ENCODE data around the gene PLCB4. TPM values are rescaled to one million over a fixed set of nuclear protein-coding genes. Genes with fewer than 3 reads are reported as not detected.

The PLCB4 gene
- total RNA-seq, 1 donor = 3.5 TPM

DNA sequence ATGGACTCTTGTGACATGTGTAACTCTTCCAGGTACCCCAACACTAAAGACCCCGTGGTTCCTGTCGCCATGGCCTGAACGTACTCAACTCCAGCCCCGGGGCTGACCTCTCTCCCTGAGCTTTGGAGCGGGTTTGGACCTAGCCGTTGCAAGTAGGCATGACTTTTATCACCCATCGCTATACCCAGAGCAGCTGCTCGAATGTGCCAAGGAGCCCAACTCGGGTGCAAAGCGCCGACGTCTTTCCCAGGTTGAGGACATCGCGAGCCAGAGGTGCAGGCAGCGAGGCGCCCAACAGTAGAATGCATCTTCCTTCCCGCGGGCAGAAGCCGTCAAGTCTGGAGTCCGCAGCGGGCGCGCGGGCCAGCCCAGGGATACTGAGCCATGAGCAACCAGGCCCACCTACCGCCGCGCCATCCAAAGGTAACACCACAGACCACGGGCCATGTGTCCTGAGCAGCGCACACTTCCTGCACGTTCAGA, 439.9 kb downstream of the PLCB4 start:
- H3K4me3 ChIP-seq (ENCODE audit: low read depth, low read length) = no peak overlapping the region
- DNase-seq (ENCODE audit: low read depth) = no peak
- TF ChIP-seq, protein P1, sequence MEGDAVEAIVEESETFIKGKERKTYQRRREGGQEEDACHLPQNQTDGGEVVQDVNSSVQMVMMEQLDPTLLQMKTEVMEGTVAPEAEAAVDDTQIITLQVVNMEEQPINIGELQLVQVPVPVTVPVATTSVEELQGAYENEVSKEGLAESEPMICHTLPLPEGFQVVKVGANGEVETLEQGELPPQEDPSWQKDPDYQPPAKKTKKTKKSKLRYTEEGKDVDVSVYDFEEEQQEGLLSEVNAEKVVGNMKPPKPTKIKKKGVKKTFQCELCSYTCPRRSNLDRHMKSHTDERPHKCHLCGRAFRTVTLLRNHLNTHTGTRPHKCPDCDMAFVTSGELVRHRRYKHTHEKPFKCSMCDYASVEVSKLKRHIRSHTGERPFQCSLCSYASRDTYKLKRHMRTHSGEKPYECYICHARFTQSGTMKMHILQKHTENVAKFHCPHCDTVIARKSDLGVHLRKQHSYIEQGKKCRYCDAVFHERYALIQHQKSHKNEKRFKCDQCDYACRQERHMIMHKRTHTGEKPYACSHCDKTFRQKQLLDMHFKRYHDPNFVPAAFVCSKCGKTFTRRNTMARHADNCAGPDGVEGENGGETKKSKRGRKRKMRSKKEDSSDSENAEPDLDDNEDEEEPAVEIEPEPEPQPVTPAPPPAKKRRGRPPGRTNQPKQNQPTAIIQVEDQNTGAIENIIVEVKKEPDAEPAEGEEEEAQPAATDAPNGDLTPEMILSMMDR (IDR thresholded peaks at IDR 0.05; ENCODE audit: insufficient read depth, low read depth, low read length) = no peak

DNA sequence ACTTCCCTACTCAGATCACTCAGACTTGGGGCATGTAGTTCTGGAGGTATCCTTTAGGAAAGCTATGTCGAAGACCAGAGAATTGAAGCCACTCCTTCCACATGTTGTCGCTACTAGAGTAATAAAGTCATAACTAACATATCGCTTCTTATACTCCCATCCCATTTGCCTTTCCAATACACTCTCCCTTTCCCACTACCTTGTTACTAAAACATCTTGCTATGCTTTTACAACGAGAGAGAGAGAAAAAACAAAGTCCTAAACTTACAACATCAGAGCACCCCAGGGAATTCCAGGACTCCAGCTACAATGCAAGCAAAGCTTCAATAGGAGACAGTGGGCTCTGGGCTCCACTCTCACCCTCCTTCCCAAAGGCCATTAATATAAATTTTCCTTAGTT, 440.4 kb downstream of the PLCB4 start:
- no peak for DNase-seq (ENCODE audit: low read depth)
- TF ChIP-seq, protein P1 (IDR thresholded peaks at IDR 0.05; ENCODE audit: insufficient read depth, low read depth, low read length) = no peak
- no peak overlapping the region for H3K4me3 ChIP-seq (ENCODE audit: low read depth, low read length)

DNA sequence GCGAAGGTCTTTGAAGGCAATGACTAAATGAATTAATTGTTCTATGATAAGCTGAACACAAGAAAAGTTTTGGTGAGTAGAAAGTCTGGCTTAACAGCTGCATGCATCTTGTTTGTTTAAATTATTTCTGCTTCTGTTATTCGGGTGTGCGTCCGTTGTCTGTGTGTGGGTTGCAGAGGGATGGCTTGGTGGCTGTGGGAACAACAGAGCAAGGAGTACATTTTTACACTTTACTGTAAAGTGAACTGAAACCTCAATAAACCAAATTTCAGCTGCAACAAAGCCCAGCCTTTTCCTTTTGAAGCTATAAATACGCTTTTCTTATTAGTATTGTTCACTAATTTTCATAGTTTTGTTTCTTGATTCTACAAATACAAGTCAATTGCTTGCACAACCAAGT, 442.0 kb downstream of the PLCB4 start:
- TF ChIP-seq, protein P1 (IDR thresholded peaks at IDR 0.05; ENCODE audit: insufficient read depth, low read depth, low read length) = no peak
- H3K4me3 ChIP-seq (ENCODE audit: low read depth, low read length) = no peak overlapping the region
- DNase-seq (ENCODE audit: low read depth) = no peak

DNA sequence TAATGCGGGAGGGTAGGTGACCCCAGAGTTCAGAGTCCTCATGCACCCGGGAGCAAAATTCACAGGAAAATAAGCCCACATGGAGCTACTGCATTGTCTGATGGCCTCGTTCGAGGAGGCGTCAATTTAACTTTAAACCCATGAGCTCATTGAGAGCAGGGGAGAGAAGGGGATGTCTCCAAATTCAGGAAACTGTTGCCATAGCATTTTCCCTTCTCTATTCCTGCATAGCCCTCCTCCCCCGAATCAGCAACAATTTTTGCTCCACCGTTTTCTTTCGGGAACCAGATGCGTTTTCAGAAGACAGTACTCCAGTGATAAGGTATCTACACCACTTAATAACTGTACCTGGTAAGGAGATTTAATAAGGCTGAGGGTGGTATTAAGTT, 445.2 kb downstream of the PLCB4 start:
- no peak for DNase-seq (ENCODE audit: low read depth)
- TF ChIP-seq, protein P1 (IDR thresholded peaks at IDR 0.05; ENCODE audit: insufficient read depth, low read depth, low read length) = no peak

DNA sequence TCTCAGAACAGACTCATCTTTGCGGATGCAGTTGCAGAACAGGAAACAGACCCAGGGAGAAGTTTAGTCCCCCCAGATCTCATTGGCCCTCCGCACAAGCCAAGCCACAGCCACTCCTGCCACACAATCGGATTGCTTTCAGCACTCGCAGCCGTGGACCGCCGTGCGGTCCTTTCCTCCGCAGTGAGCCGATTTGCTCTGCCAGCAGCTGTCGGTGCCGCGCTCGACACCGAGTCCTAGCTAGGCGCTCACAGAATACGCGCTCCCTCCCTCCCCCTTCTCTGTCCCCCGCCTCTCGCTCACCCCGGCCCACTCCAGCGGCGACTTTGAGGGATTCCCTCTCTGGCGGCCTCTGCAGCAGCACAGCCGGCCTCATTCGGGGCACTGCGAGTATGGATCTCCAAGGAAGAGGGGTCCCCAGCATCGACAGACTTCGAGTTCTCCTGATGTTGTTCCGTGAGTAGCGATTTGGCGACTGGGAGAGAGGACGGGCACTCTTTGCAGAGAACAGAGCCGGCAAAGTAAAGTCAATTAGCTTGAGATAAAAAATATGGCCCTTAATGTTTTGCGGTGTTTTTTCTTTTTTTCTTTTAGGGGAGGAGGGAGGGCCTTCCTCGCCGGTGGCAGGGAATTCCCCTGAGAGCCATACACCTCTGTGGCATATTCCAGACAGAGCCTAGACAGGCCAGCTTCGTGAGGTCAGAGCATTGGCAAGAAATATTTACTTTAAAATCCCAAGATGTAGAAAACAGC, 445.8 kb downstream of the PLCB4 start, which contains the start of gene LAMP5:
TSS of gene LAMP5 (plus strand) at position 130 of the 753 bp plus-strand sequence. CDS start at position 393, 263 bp downstream.
- DNase-seq (ENCODE audit: low read depth) = no peak
- no peak within 1 kb of the TSS for H3K4me3 ChIP-seq (ENCODE audit: low read depth, low read length)
- TF ChIP-seq, protein P1 (IDR thresholded peaks at IDR 0.05; ENCODE audit: insufficient read depth, low read depth, low read length) = no peak

More for the DNA sequence above, 445.2 kb downstream of the PLCB4 start:
- no peak overlapping the region for H3K4me3 ChIP-seq (ENCODE audit: low read depth, low read length)

DNA sequence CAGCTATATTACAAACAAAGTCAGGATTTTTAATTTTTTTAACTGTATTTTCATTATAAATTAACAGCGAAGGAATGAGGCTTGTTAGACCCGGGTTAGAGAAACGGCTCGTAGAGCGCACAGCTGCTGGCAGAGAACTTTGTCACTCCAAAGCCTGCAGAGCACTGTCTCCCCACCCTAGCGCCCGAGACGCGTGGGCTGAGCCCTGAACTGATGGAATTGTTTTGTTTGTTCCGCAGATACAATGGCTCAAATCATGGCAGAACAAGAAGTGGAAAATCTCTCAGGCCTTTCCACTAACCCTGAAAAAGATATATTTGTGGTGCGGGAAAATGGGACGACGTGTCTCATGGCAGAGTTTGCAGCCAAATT, 446.3 kb downstream of the PLCB4 start:
- no peak for DNase-seq (ENCODE audit: low read depth)
- no peak overlapping the region for H3K4me3 ChIP-seq (ENCODE audit: low read depth, low read length)
- TF ChIP-seq, protein P1 (IDR thresholded peaks at IDR 0.05; ENCODE audit: insufficient read depth, low read depth, low read length) = no peak

Measured in fibroblast of villous mesenchyme (primary cell).